Stimulated activated CD8-positive, alpha-beta memory T cell treated with anti-CD3 and anti-CD28 coated beads, Interleukin-7, amount 100 ng/mL, for 1 hour (primary cell): ENCODE results near the gene KRT83.
A peak's percentile ranks its signal among the peaks of the same experiment; 100 is the strongest.
"Not testable (repeated sequence)": the region's sequence is repeated elsewhere in the genome, so short reads cannot be mapped to it uniquely, and the experiment has no call there.

ENCODE experiments used
- DNase-seq, 2 donors: peaks; one replicate each; pipeline ENCODE4 v3.0.0-alpha.2; 2020; ENCODE audit warnings: low read depth in 2 of 2

The KRT83 gene

GRCh38 chr12:52332381-52332780 is 11.2 kb upstream of the KRT83 start:
- DNase-seq, result no peak

- no peak for DNase-seq
These were observed 10.6 kb upstream of the KRT83 start for GRCh38 chr12:52331833-52332232.

- no peak for DNase-seq
These were observed 9.8 kb upstream of the KRT83 start for GRCh38 chr12:52331039-52331438.

- no peak for DNase-seq
These were observed 6.8 kb upstream of the KRT83 start for GRCh38 chr12:52327830-52328500.

GRCh38 chr12:52327052-52327829 is 6.0 kb upstream of the KRT83 start:
- peak; percentile 49 to 53 for DNase-seq

- DNase-seq, result no peak
These were observed 2.9 kb upstream of the KRT83 start for GRCh38 chr12:52324153-52324444.

GRCh38 chr12:52323416-52324152 is 2.4 kb upstream of the KRT83 start:
- DNase-seq, result no peak

- no peak for DNase-seq
These were observed 1.8 kb upstream of the KRT83 start for GRCh38 chr12:52323001-52323400.

- DNase-seq, result no peak
These were observed 871 bp upstream of the KRT83 start for GRCh38 chr12:52322069-52322468.

- no peak for DNase-seq
These were observed 220 bp upstream of the KRT83 start for GRCh38 chr12:52321418-52321817.

GRCh38 chr12:52319097-52319496 is 2.1 kb downstream of the KRT83 start:
- no peak for DNase-seq

- no peak for DNase-seq
These were observed 2.8 kb downstream of the KRT83 start for GRCh38 chr12:52318241-52318990.

GRCh38 chr12:52317468-52318052 is 3.6 kb downstream of the KRT83 start:
- no peak for DNase-seq

GRCh38 chr12:52316701-52317100 is 4.5 kb downstream of the KRT83 start:
- no peak for DNase-seq

- DNase-seq, result no peak
These were observed 4.9 kb downstream of the KRT83 start for GRCh38 chr12:52316290-52316689.

- DNase-seq, result not testable (repeated sequence)
These were observed 5.5 kb downstream of the KRT83 start for GRCh38 chr12:52315721-52316120.

GRCh38 chr12:52314511-52314910 is 6.7 kb downstream of the KRT83 start:
- no peak for DNase-seq

GRCh38 chr12:52313926-52314325 is 7.3 kb downstream of the KRT83 start:
- no peak for DNase-seq

GRCh38 chr12:52313461-52313860 is 7.7 kb downstream of the KRT83 start:
- DNase-seq, result no peak

GRCh38 chr12:52312086-52312485 is 9.1 kb downstream of the KRT83 start:
- DNase-seq, result no peak

- no peak for DNase-seq
These were observed 9.9 kb downstream of the KRT83 start for GRCh38 chr12:52311285-52311648.
